NCI-H1105 treated with DMSO at 0.1 percent for 48 hours (cell line): Measurements from ENCODE around the gene SPEN.
"Not testable (repeated sequence)": the region's sequence is repeated elsewhere in the genome, so short reads cannot be mapped to it uniquely, and the experiment has no call there.

Source experiments
- DNase-seq: peaks from one replicate; lab custom pipeline; 2025; lab: John Stamatoyannopoulos, UW

The SPEN gene, protein sequence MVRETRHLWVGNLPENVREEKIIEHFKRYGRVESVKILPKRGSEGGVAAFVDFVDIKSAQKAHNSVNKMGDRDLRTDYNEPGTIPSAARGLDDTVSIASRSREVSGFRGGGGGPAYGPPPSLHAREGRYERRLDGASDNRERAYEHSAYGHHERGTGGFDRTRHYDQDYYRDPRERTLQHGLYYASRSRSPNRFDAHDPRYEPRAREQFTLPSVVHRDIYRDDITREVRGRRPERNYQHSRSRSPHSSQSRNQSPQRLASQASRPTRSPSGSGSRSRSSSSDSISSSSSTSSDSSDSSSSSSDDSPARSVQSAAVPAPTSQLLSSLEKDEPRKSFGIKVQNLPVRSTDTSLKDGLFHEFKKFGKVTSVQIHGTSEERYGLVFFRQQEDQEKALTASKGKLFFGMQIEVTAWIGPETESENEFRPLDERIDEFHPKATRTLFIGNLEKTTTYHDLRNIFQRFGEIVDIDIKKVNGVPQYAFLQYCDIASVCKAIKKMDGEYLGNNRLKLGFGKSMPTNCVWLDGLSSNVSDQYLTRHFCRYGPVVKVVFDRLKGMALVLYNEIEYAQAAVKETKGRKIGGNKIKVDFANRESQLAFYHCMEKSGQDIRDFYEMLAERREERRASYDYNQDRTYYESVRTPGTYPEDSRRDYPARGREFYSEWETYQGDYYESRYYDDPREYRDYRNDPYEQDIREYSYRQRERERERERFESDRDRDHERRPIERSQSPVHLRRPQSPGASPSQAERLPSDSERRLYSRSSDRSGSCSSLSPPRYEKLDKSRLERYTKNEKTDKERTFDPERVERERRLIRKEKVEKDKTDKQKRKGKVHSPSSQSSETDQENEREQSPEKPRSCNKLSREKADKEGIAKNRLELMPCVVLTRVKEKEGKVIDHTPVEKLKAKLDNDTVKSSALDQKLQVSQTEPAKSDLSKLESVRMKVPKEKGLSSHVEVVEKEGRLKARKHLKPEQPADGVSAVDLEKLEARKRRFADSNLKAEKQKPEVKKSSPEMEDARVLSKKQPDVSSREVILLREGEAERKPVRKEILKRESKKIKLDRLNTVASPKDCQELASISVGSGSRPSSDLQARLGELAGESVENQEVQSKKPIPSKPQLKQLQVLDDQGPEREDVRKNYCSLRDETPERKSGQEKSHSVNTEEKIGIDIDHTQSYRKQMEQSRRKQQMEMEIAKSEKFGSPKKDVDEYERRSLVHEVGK (N-terminal part only)

DNA sequence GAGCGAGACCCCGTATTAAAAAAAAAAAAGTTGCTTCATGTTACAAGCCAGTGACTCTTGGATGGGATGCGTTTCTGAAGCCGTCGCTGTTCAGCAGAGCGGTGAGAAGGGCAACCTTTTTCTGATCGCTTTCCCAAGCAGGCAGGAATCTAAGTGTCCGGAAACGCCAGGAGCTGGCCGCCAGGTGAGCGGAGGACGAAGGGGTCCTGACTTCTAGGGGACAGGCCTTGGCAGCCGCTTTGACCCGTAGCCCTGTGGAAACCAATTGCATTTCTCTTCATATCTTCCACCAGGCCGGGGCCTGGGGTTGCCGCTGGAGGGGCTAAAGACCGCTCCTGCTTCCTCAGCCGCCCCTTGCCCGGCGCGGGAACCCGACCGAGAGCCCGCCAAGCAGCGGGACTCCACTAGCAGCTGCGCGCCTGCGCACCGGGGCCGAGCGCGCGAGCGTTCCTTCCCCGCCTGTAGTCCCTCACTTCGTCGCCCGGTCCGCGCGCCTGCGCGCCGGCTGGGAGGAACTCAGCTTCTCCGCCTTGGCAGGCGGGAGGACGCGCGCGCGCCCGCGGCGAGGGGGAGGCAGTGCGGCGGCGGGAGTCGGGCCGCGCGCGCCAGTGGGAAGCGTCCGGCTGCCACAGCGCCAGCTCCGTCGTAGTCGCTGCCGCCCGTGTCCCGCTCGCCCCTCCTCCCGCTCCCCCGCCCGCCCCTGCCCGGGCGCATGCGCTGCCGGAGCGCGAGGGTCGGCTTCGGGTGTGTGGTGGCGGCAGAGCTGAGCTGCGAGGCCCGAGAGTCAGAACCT, at the start of gene SPEN:
Gene SPEN, plus strand, starts transcription at position 608 of the 793 bp plus-strand sequence. CDS start 361 bp downstream, outside the sequence.
- DNase-seq, result peak; percentile 97

DNA sequence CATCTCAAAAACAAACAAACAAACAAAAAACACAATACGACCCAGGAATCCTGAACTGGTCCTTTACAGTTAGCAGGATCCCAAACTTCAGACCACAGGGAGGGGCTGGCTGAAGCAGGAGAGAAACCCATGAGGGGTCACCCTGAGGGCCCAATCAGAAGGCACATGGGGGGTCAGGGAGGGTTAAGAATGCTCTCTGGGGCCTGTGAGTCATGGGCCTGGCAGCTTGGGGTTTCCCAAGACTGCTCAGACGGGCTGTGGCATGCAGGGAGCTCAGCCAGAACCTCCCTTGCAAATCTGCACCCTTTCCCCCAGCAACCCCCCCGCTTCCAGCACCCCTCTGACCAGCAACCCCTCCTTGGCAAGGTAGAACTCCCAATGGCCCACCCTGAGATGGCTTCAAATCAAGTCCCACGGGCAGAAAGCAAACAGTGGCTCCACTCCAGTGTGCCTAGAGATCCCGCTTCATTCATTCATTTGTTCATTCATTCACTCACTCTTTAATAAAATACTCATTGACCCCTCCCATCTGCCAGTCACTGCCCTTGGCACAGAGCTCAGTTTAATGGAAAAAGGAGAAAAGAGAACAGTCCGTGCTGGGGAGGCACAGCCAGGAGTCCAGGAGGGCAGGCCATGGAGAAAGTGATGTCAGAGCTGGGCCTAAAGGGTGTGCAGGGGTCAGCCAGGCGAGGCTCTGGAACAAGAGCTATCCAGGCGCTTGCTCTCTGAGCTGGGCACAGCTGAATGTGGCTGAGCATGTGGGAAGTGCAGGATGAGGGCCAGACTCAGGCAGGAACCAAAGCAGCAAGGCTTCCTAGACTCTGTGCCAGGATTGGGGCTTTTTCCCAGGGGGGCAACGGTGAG, 48.3 kb upstream of the SPEN start:
- no peak for DNase-seq

DNA sequence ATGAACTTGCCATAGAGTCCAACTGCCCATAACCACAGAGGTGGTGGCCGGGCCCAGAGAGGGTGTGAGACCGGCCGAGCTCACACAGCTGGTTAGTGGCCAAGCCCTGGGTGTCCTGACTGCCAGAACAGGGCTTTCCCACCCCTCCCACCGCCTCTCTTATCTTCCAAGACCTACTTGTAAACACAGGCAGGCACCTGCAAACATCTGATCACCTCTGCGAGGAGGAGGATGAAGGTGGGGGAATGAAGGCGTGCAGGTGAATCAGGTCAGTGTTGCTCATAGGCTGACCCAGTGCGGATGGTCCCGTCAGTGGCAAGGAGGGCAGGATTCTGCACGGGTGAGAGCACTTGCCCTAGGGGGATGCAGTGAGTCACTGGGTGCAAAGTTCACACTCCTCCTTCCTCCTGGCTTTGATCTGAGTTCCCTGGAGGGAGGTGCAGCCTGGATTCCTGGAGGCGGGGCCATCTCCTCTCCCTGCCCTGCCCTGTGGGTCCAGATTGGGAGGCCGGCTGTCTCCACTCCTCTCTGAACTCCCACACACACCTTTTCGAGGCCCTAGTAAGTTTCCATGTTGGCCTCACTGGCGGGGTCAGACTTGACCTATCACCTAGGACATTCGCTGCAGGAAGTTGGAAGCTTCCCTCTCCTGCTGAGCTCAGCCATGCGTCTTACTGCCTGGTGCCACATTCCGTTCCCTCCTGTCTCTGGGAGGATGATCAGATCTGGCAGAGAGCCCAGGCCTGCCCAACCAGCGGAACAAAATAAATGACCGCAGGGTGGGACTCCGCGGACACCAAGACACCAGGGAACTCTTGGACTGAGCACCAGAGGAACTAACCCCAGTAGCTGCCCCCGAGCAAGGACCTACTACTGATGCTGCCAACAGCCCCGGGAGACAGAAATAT, 47.3 kb upstream of the SPEN start:
- DNase-seq, result no peak

DNA sequence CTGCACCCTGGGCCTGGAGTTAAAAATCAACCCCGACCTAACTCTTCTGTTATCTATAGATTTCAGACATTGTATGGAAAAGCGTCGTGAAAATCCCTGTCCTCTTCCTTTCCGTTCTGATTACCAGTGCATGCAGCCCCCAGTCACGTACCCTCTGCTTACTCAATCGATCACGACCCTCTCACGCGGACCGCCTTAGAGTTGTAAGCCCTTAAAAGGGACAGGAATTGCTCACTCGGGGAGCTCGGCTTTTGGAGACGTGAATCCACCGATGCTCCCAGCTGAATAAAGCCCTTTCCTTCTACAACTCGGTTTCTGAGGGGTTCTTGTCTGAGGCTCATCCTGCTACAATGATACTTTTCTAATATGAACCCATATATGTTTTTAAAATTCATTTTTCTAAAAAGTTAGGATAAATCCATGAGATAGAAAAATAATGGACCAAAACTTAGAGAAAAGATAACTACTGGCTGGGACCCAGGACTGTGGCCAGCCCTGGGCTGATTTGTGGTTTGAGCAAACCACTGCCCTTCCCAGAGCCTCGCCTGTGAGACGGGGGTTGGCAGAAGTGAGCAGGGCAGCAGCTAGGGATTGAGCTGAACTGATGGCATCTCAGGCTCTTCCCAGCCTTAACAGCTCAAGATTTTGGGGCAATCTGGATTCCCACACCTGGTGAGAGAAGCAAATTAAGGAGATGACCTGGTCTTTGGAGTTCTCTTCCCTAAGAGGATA, 45.1 kb upstream of the SPEN start:
- no peak for DNase-seq

DNA sequence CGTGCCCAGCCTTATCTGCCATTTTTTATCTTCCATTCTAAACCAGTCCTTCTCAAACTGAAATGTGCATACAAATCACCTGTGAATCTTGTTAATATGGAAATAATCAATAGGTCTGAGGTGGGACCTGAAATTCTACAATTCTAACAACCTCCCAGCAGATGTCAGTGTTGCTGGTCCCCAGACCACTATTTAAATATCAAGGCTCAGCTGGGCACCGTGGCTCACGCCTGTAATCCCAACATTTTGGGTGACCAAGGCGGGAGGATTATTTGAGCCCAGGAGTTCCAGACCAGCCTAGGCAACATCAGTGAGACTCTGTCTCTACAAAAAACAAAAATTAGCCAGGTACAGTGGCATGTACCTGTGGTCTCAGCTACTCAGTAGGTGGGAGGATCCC, 44.1 kb upstream of the SPEN start:
- DNase-seq, result peak; percentile 43

DNA sequence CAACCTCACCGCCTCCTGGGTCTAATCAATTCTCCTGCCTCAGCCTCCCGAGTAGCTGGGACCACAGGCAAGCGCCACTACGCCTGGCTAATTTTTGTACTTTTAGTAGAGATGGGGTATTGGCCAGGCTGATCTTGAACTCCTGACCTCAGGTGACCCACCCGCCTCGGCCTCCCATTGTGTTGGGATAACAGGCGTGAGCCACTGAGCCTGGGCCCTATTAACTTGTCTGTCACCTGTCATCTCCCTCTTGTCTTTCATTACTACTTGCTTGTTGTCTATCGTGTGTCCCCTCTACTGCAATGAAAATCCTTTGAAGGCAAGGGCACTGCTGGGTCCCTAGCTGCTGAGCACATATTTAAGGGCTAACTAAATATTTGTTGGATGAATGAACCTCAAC, 43.4 kb upstream of the SPEN start:
- DNase-seq, result no peak

DNA sequence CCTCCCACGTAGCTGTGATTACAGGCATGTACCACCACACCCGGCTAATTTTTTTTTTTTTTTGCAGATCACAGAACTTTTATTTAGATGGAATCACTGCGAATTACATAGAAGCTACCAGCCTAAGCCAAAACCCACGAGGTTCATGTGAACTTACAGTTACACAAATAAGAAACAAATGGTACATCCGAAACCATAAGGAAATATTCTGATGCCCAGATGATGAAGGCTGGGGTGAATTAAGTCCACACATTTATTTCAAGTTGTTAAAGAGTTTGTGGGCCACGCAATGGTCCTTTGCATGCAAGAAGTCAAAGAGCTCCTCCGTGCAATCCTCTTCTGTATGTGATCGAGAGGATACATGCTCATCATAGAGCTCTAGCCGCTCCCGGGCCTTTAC, 40.4 kb upstream of the SPEN start:
- no peak for DNase-seq

DNA sequence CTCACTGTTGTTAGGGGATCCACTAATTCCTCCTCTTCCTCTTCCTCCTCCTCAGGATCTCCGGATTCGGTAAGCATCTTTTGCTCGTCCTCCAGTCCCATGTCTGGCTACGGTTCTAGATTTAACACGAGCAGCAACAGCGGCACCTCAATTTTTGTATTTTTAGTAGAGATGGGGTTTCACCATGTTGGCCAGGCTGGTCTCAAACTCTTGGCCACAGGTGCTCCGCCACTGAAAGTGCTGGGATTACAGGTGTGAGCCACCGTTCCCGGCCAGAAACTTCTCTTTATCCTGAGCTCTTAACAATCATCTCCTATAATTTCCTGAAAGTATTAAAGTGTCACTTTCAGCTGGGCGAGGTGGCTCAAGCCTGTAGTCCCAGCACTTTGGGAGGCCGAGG, 40.0 kb upstream of the SPEN start, which contains the start of gene UQCRHL:
Gene UQCRHL, minus strand, starts transcription at position 101 of the 400 bp plus-strand sequence. Its CDS starts 0 bp downstream, at position 101.
- not testable (repeated sequence) for DNase-seq

DNA sequence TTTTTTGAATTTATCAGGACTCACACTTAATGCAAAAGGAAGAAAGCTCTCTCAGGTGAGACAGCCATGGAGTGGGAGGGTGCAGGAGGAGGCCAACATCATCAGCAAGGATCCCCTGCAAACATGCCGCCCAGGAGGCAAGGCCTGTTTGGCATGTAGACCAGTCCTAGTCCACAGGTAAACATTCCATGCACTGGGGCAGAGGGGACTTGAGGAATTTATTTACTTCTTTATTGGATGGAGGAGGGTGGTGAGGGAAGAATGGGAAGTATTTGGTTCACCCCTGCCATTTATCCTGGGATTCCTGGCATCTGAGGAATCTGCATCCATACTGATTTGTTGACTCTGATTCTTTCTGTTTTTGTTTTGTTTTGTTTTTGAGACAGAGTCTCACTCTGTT, 38.6 kb upstream of the SPEN start:
- no peak for DNase-seq

DNA sequence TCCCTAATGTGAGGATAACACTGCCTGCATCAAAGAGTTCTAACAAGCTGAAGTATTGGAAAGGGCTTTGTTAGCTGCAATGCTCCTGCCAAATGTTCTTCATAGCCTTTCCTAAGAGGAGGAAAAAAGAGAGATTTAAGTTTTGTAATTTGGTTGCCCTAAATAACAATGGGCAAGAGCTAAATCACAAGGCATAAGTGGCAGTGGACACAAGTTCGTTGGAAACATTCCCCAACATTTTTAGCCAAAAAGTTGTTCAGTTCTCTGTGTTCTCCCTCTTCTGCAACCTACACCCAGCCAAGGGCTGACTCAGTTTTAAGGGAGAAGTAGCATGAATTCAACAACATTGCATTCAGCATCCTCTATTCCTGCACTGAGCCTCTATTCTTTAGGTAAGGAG, 37.4 kb upstream of the SPEN start:
- DNase-seq, result no peak

DNA sequence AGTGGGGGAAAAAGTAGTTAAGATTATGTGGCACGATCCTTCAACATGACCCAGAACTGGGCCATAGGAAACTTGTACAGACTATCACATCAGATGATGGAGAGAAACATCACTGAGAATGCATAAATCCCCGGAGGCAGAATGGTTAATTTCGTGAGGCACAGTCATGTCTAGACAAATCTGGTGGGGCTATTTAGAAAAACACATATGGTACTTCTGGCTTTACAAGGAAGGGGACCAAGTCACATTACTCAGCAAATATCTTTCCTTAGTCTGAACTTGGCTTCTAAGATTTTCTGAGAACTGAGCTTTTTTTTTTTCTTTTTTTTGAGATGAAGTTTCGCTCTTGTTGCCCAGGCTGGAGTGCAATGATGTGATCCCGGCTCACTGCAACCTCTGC, 30.8 kb upstream of the SPEN start:
- no peak for DNase-seq

DNA sequence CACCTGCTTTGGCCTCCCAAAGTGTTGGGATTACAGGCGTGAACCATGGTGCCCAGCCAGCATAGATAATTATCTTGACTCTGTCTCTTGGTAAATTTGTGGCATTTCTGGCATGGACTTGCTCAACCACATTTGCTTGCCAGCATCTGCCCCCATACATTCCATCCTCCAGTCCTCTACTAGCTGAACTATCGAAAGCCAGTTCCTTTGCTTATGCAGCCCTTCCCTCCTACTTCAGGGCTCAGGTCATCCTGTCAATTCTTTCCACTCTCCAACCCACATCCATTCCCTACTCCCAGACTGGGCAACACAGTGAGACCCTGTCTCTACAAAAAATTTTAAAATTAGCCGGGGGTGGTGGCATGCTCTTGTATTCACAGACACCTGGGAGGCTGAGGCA, 27.0 kb upstream of the SPEN start:
- DNase-seq, result no peak

DNA sequence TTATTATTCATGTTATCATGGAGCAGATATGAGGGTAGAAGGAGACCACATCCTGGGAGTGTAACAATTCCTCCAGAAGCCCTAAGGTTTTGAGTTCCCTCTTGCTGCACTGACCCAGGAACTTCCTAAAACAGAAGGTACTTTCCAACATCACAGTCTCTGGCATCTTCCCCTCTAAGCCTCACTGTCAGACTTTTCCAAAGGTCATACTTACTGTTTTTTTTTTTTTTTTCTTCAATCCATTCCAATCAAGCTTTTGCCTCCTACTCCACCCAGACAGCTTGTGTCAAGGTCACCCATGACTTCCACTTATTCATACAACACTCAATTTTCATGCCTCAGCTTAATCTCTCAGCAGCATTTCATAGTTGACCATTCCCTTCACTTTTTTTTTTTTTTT, 21.7 kb upstream of the SPEN start:
- DNase-seq, result no peak

DNA sequence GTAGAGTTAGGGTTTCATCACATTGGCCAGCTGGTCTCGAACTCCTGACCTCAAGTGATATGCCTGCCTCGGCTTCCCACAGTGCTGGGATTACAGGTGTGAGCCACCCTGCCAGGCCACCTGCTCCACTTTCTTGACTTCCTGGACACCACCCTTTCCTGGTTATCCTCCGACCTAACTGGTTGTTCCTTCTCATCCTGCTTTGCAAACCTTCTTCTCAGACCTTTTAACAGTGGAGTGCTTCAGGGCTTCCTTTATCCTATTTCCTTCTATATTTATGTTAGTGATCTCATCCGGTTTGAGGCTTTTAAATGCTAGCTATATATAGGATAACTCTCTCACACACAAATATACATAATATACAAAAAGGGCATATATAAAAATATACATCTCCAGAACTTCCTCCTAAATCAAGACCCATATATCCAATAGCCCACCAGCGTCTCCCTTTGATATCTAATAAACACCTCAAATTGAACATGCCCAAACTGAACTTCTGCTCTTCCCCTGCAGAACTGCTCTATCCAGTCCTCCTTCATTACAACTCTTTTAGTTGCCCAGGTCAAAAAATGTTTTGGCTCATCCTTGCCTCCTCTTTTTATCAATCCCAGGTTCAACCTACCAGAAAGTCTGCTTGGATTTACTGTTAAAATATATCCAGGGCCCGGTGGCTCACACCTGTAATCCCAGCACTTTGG, 20.5 kb upstream of the SPEN start:
- DNase-seq, result no peak

DNA sequence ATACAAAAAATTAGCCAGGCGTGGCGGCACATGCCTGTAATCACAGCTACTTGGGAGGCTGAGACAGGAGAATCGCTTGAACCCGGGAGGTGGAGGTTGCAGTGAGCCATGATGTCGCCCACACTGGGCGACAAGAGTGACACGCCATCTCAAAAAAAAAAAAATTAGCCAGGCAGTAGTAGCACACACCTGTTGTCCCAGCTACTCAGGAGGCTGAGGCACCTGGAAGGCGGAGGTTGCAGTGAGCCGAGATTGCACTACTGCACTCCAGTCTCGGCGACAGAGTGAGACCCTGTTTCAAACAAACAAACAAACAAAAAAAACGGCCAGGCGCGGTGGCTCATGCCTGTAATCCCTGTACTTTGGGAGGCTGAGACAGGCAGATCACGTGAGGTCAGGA, 19.9 kb upstream of the SPEN start:
- not testable (repeated sequence) for DNase-seq

DNA sequence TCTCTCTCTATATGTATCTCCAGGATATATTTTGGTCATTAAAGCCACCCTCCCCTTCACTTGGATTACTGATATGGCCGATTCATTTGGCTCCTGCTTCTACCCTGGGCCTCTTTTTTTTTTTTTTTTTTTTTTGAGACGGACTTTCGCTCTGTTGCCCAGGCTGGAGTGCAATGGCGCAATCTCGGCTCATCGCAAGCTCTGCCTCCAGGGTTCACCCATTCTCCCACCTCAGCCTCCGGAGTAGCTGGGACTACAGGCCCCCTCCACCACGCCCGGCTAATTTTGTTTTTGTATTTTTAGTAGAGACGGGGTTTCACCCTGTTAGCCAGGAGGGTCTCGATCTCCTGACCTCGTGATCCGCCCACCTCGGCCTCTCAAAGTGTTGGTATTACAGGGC, 18.6 kb upstream of the SPEN start:
- DNase-seq, result not testable (repeated sequence)

DNA sequence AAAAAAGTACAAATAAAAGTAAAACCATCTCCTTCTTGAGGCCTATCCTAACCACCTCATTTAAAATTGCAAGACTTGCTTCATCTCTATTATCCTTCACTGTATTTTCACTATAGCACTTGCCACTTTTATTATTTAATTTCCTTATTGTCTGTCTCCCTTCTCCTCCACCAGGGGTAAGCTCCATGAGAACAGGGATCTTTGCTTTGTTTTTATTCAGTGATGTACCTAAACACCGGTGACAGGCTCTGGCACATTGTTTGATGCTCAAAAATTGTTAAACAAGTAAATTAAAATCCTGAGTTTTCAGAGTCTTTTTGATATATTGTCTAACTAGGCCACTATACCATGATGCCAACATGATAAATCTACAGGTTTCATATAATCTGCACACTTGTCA, 17.2 kb upstream of the SPEN start:
- no peak for DNase-seq

DNA sequence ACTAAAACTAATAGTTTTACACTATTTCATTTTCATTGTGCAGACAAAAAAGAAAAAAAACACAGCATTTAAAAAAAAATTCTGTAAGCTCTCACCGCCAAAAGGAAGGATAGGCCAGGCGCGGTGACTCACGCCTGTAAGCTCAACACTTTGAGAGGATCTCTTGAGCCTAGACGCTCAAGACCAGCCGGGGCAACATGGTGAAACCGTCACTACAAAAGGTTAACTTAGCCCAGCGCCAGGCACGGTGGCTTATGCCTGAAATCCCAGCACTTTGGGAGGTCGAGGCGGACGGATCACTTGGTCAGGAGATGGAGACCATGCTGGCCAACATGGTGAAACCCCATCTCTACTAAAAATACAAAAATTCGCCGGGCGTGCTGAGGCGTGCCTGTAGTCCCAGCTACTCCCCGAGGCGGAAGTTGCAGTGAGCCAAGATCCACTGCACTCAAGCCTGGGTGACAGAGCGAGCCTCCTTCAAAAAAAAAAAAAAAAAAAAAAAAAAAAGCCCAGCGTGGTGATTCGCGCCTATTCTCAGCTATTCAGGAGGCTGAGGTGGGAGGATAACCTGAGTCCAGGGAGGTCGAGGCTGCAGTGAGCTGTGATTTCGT, 14.3 kb upstream of the SPEN start:
- peak; percentile 83 for DNase-seq
